OCI-LY3 (cell line): Measurements from ENCODE around the gene KDM4B.

ENCODE experiments used
- H2AFZ ChIP-seq: fragments of 200-600, 300-600 bp; shearing (Covaris generic); 2 replicates; pipeline ENCODE4 v1.6.0; 2014; ENCODE audit warnings: antibody characterized with exemption, low read depth, low read length
- H3K27ac ChIP-seq: fragments of 200-600, 300-600 bp; sonication (generic); 2 replicates; pipeline ENCODE4 v1.5.1; 2014; ENCODE audit warnings: mild to moderate bottlenecking, low read length, moderate library complexity, mixed read lengths
- H3K27me3 ChIP-seq: fragments of 200-600, 300-600 bp; sonication (generic); 2 replicates; pipeline ENCODE4 v1.6.1; 2014; ENCODE audit warnings: low read depth, low read length, mixed read lengths
- H3K36me3 ChIP-seq: fragments of 200-600, 300-600 bp; sonication (generic); replicated peaks from 2 replicates; pipeline ENCODE3; 2014; ENCODE audit warnings: low read depth, low read length, mixed read lengths
- H3K4me1 ChIP-seq: fragments of 300-600, 200-600 bp; sonication (generic); 2 replicates; pipeline ENCODE4 v1.6.1; 2014; ENCODE audit warnings: low read length, mixed read lengths
- H3K4me2 ChIP-seq: fragments of 200-600, 300-600 bp; sonication (generic); 2 replicates; pipeline ENCODE4 v1.6.1; 2014; ENCODE audit warnings: low read length, mixed read lengths
- H3K4me3 ChIP-seq: fragments of 300-600, 200-600 bp; sonication (generic); 2 replicates; pipeline ENCODE4 v1.5.1; 2014; ENCODE audit warnings: antibody characterized with exemption, mild to moderate bottlenecking, low read length, moderate library complexity
- H3K79me2 ChIP-seq: fragments of 300-600, 200-600 bp; shearing (Covaris generic); 2 replicates; pipeline ENCODE4 v1.6.1; 2014; ENCODE audit warnings: mild to moderate bottlenecking, low read length, mixed read lengths
- H3K9ac ChIP-seq: fragments of 300-600, 200-600 bp; shearing (Covaris generic); 2 replicates; pipeline ENCODE4 v1.6.0; 2014; ENCODE audit warnings: mild to moderate bottlenecking, low read length, moderate library complexity
- H3K9me3 ChIP-seq: fragments of 200-600, 300-600 bp; shearing (Covaris generic); 2 replicates; pipeline ENCODE4 v1.6.1; 2014; ENCODE audit warnings: low read length, mixed read lengths; ENCODE audit not compliant: insufficient read depth
- H4K20me1 ChIP-seq: fragments of 200-600, 300-600 bp; sonication (generic); 2 replicates; pipeline ENCODE4 v1.6.1; 2016; ENCODE audit warnings: low read length, mixed read lengths; ENCODE audit not compliant: insufficient read depth
- EZH2phosphoT487 ChIP-seq: fragments of 200-600 bp; shearing (Covaris generic); IDR thresholded peaks from 2 replicates; pipeline ENCODE4 v1.6.1; 2018; ENCODE audit warnings: antibody characterized with exemption, mixed run types, low read depth
- TF ChIP-seq, protein P1 (sequence below): fragments of 200-600, 300-600 bp; sonication (generic); IDR thresholded peaks from 2 replicates; pipeline ENCODE4 v1.5.1; 2014; ENCODE audit warnings: antibody characterized with exemption, low read length, low read depth

The KDM4B gene

DNA sequence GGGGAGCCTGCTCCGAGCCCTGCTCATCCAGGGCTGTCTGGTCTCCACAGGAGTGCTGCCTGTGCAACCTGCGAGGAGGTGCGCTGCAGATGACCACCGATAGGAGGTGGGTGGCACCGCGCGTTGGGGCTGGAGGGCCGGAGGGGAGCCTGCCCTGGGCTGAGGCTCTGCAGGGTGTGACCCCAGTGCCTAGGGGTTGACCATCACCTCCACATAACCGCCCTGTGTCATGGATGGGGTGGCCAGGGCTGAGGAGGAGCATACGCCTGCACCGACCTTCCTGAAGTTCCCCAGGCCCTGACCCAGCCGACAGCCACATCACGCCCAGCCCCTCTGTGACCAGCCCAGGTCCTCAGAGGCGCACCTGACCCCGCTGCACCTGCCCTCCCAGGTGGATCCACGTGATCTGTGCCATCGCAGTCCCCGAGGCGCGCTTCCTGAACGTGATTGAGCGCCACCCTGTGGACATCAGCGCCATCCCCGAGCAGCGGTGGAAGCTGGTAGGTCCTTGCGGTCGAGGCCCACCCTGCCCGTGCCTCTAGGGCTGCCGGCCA is 168.7 kb downstream of the KDM4B start:
- TF ChIP-seq EZH2phosphoT487 = no peak
- TF ChIP-seq, protein P1, sequence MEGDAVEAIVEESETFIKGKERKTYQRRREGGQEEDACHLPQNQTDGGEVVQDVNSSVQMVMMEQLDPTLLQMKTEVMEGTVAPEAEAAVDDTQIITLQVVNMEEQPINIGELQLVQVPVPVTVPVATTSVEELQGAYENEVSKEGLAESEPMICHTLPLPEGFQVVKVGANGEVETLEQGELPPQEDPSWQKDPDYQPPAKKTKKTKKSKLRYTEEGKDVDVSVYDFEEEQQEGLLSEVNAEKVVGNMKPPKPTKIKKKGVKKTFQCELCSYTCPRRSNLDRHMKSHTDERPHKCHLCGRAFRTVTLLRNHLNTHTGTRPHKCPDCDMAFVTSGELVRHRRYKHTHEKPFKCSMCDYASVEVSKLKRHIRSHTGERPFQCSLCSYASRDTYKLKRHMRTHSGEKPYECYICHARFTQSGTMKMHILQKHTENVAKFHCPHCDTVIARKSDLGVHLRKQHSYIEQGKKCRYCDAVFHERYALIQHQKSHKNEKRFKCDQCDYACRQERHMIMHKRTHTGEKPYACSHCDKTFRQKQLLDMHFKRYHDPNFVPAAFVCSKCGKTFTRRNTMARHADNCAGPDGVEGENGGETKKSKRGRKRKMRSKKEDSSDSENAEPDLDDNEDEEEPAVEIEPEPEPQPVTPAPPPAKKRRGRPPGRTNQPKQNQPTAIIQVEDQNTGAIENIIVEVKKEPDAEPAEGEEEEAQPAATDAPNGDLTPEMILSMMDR = peak; percentile 34; the same call in 1 of the 2 replicates
- H3K4me2 ChIP-seq = no peak overlapping the region
- H4K20me1 ChIP-seq = no peaks in the 10 kb centered on the region; the same call in none of the 2 replicates

DNA sequence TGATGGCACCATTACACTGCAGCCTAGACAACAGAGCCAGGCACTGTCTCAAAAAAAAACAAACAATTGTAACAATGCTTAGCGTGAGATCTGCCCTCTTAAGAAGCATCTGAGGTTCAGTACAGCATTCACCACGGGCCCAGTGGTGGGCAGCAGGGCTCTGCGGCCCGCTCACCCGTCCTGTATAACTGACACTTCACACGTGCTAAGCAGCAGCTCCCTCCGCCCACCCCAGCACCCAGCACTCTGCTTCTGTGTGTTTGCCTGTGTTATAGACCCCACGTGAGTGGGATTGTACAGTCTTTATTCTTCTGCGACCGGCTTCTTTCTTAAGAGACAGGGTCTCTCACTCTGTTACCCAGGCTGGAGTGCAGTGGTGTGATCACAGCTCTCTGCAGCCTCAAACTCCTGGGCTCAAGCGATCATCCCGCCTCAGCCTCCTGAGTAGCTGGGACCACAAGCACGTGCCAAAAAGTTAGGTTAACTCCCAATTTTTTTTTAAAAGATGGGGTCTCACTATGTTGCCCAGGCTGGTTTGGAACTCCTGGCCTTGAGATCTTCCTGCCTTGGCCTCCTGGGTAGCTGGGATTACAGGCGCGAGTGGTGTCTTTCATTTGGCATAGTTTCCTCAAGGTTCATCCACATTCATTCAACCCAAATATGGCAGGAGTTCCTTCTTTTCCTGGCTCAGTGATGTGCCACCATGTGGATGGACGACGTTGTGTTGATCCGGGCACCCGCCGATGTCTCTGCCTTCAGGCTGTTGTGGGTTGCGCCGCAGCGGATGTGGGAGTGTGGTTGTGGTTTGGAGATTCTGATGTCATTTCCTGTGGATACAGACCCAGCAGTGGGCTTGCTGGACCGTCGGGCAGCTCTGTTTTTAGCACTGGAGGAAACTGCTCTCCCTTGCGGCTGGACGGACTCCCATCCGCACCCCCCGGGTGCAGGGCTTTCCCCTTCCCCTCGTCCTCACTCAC is 170.0 kb downstream of the KDM4B start:
- Histone ChIP-seq H3K4me3 (no peak overlapping the region), H4K20me1 (peaks cover 3% of the 10 kb centered on the region), H3K9me3 (no peaks in the 10 kb centered on the region), H3K27ac (no peak overlapping the region), H3K27me3 (no peaks in the 10 kb centered on the region), H2AFZ (no peak overlapping the region), H3K4me2 (no peak overlapping the region), H3K4me1 (no peaks in the 10 kb centered on the region), H3K36me3 (peaks cover 50% of the 10 kb centered on the region), H3K79me2 (no peaks in the 10 kb centered on the region), H3K9ac (no peak overlapping the region)
- TF ChIP-seq, protein P1 = no peak
- no peak for TF ChIP-seq EZH2phosphoT487

More for the DNA sequence above, 168.7 kb downstream of the KDM4B start:
- H3K9me3 ChIP-seq = no peaks in the 10 kb centered on the region
- no peaks in the 10 kb centered on the region for H3K27me3 ChIP-seq
- no peak overlapping the region for H2AFZ ChIP-seq
- no peak overlapping the region for H3K27ac ChIP-seq
- H3K4me3 ChIP-seq = no peak overlapping the region
- H3K4me1 ChIP-seq = no peaks in the 10 kb centered on the region
- no peaks in the 10 kb centered on the region for H3K79me2 ChIP-seq
- H3K9ac ChIP-seq = no peak overlapping the region
- H3K36me3 ChIP-seq = peaks cover 51% of the 10 kb centered on the region

DNA sequence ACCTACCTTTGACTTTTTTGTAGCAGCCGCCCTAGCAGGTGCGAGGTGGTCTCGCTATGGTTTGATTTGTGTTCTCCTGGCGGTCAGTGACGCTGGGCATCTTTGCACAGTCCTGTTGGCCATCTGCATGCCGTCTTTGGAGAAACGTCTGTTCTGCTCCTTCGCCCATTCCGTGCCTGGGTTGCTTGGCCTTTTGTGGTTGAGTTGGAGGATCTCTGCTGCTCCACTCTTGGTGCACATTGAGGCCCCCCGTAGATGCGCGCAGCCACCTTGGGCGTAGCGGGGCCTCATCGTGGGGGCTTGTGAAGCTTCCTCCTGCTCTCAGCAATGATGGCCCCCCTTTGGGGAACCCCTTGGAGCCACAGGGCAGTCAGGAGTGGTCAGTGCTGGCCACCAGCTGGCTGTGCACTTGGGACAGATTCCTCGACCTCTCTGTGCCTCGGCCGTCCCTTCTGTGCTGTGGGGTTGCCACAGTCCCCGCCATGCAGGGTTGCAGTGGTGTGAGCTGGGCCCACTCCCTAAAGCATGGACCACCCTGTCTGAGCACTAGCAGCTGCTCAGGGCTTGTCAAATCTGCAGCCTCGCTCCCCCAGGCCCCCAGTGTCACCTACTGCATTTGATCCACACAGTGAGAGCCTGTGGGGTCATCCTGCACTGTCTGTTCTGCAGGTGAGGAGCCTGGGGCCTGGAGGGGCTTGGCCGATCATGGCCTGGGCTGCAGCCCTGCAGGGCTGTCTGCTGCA is 170.8 kb downstream of the KDM4B start:
- Histone ChIP-seq H3K4me2 (no peak overlapping the region), H3K79me2 (no peaks in the 10 kb centered on the region), H3K27me3 (no peaks in the 10 kb centered on the region), H3K9ac (no peak overlapping the region), H3K4me3 (no peak overlapping the region), H3K9me3 (no peaks in the 10 kb centered on the region), H4K20me1 (peaks cover 3% of the 10 kb centered on the region), H2AFZ (no peak overlapping the region), H3K27ac (no peak overlapping the region), H3K36me3 (peaks cover 48% of the 10 kb centered on the region), H3K4me1 (no peaks in the 10 kb centered on the region)
- TF ChIP-seq EZH2phosphoT487 = no peak
- TF ChIP-seq, protein P1 = no peak
